Tibial nerve (tissue), 4 donors: ENCODE measurements around the gene MAMDC2. TPM values are rescaled to one million over a fixed set of nuclear protein-coding genes. Genes with fewer than 3 reads are reported as not detected.
"Not testable (repeated sequence)": the region's sequence is repeated elsewhere in the genome, so short reads cannot be mapped to it uniquely, and the experiment has no call there.

Experiments used
- DNase-seq, 2 donors: peaks; one replicate each; pipeline ENCODE4 v3.0.0-alpha.2; 2019; ENCODE audit warnings: low spot score in 2 of 2
- H3K27ac ChIP-seq, 4 donors: fragments of 200-600 bp; sonication (generic) in 3 of 4; one replicate each; pipeline ENCODE4 v1.5.1; 2017 to 2019; ENCODE audit warnings: mild to moderate bottlenecking in 1 of 4
- H3K27me3 ChIP-seq, 2 donors: fragments of 200-600 bp; sonication (generic) in 1 of 2; one replicate each; pipeline versions ENCODE4 v1.5.1 to v1.6.0; 2017 to 2019
- H3K36me3 ChIP-seq, 3 donors: fragments of 200-600 bp; sonication (generic); one replicate each; pipeline ENCODE4 v1.5.1; 2018 to 2019
- H3K4me1 ChIP-seq, 4 donors: fragments of 200-600 bp; sonication (generic) in 3 of 4; one replicate each; pipeline ENCODE4 v1.5.1; 2017 to 2019
- H3K4me3 ChIP-seq, 4 donors: fragments of 200-600 bp; sonication (generic) in 3 of 4; one replicate each; pipeline ENCODE4 v1.5.1; 2017 to 2019; ENCODE audit warnings: mild to moderate bottlenecking in 1 of 4, moderate library complexity in 1 of 4
- H3K9me3 ChIP-seq, 4 donors: fragments of 200-600 bp; sonication (generic) in 3 of 4; one replicate each; pipeline ENCODE4 v1.5.1; 2017 to 2019
- EP300 ChIP-seq, 2 donors: sonication (generic); formaldehyde crosslinking; IDR thresholded peaks; one replicate each; pipeline ENCODE4 v1.6.1; 2017; ENCODE audit warnings: antibody characterized with exemption in 2 of 2, mild to moderate bottlenecking in 1 of 2
- POLR2A ChIP-seq, 2 donors: fragments of 450-650 bp; IDR thresholded peaks; one replicate each; pipeline ENCODE4 v1.6.1; 2017; ENCODE audit warnings: antibody characterized with exemption in 2 of 2, mild to moderate bottlenecking in 2 of 2, moderate library complexity in 2 of 2
- WGBS, 2 donors: methylation state at CpG; one replicate each; pipeline ENCODE4 v1.1.5; 2018; 5-methylcytosine and 5-hydroxymethylcytosine counted together
- total RNA-seq, 4 donors: library from RNA; depleted of rRNA; stranded (reverse); fragments of >200 nt; gene quantifications; one replicate each; pipeline ENCODE4 v1.1.0, GENCODE V29; 2016
- TF ChIP-seq, protein P1 (sequence below), 5 experiments: fragments of 200-600 bp in 3 of 5; fragments of 450-650 bp in 2 of 5; sonication (generic) in 3 of 5; IDR thresholded peaks; one replicate each; pipeline ENCODE4 v1.5.1; 2016 to 2019; ENCODE audit warnings: antibody characterized with exemption in 5 of 5, mild to moderate bottlenecking in 3 of 5, moderate library complexity in 2 of 5

Gene MAMDC2
- total RNA-seq, 4 donors from 2014 or later, result 24.9 to 75.9 (median 60.8) TPM

DNA sequence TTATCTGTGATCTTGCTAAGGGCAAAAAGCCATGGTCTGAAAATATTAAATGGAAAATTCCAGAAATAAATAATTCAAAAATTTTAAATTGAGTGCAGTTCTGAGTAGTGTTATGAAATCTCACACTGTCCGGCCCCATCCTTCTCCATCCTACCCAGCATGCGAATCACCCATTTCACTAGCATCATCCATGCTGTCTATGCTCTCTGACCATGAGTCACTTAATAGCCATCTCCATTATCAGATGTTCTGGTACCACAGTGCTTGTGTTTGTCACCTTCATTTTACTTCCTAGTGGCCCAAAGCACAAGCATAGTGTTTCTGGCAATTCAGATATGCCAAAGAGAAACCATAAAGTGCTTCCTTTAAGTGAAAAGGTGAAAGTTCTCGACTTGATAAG, 151.8 kb downstream of the MAMDC2 start:
- TF ChIP-seq, protein P1, sequence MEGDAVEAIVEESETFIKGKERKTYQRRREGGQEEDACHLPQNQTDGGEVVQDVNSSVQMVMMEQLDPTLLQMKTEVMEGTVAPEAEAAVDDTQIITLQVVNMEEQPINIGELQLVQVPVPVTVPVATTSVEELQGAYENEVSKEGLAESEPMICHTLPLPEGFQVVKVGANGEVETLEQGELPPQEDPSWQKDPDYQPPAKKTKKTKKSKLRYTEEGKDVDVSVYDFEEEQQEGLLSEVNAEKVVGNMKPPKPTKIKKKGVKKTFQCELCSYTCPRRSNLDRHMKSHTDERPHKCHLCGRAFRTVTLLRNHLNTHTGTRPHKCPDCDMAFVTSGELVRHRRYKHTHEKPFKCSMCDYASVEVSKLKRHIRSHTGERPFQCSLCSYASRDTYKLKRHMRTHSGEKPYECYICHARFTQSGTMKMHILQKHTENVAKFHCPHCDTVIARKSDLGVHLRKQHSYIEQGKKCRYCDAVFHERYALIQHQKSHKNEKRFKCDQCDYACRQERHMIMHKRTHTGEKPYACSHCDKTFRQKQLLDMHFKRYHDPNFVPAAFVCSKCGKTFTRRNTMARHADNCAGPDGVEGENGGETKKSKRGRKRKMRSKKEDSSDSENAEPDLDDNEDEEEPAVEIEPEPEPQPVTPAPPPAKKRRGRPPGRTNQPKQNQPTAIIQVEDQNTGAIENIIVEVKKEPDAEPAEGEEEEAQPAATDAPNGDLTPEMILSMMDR (IDR thresholded peaks at IDR 0.05), result no peak
- TF ChIP-seq EP300 (IDR thresholded peaks at IDR 0.05), result no peak
- no peak for TF ChIP-seq POLR2A (IDR thresholded peaks at IDR 0.05)
- DNase-seq, result no peak
- WGBS, 2 donors, result 75 to 90% methylated on average over 3 of the region's 3 CpGs
- Histone ChIP-seq H3K9me3 (no peaks in the 10 kb centered on the region), H3K27me3 (no peaks in the 10 kb centered on the region), H3K27ac (no peak overlapping the region), H3K4me1 (peaks cover 0 to 5% (median 0%) of the 10 kb centered on the region in 4 donors), H3K36me3 (peaks cover 0 to 29% (median 0%) of the 10 kb centered on the region in 3 donors), H3K4me3 (no peak overlapping the region)

DNA sequence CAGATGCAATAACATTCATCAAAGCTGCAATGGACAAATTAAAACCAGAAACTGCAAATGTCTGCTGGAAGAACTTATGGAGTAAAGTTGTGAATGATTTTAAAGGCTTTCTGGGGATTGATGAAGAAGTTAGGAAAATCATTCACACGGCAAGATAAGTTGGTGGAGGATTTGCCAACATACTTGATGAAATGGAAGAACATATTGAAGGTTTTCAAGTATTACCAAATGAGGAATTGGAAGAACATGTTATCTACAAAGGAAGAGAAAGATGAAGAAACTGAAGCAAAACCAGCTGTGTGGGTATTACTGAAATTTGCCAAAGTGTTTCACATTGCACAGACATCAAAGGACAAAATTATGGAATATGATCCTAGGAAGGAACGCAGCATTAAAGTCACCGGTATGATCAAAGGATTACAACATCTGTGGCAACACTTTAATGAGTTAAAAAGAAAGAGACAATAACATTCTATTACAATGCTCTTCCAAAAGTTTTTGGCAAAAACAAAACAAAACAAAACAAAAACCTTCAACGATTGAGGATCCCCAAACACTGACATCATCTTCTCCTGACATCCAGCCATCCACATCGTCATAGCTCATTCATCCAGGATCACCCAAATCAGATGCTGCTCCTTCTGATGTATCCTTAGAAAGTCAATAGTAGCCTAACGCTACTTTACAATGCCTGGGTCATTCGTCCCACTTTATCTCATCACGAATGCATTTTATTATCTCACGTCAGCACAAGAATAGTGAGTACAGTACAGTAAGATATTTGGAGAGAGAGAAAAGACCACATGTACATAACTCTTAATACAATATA, 153.8 kb downstream of the MAMDC2 start:
- no peak for DNase-seq
- WGBS, 2 donors, result 70 to 71% methylated on average over 9 of the region's 9 CpGs
- Histone ChIP-seq H3K4me3 (no peak overlapping the region), H3K27me3 (no peaks in the 10 kb centered on the region), H3K27ac (no peak overlapping the region), H3K9me3 (no peaks in the 10 kb centered on the region), H3K36me3 (peaks cover 0 to 29% (median 0%) of the 10 kb centered on the region in 3 donors), H3K4me1 (no peaks in the 10 kb centered on the region)
- TF ChIP-seq EP300 (IDR thresholded peaks at IDR 0.05) (no peak), POLR2A (IDR thresholded peaks at IDR 0.05) (no peak)
- TF ChIP-seq, protein P1 (IDR thresholded peaks at IDR 0.05), result no peak

DNA sequence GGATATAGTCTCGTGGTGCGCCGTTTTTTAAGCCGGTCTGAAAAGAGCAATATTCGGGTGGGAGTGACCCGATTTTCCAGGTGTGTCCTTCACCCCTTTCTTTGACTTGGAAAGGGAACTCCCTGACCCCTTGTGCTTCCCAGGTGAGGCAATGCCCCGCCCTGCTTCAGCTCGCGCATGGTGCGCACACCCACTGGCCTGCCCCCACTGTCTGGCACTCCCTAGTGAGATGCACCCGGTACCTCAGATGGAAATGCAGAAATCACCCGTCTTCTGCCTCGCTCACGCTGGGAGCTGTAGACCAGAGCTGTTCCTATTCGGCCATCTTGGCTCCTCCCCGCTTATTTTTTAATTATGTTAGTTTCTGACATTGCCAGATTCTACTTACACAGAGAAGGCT, 161.1 kb downstream of the MAMDC2 start:
- not testable (repeated sequence) for DNase-seq, H3K27me3 ChIP-seq, H3K4me1 ChIP-seq, H3K4me3 ChIP-seq, H3K27ac ChIP-seq
- WGBS, 2 donors, result 94 to 95% methylated on average over 16 of the region's 16 CpGs
- H3K9me3 ChIP-seq, result peaks cover 0 to 14% (median 0%) of the 10 kb centered on the region in 4 donors
- H3K36me3 ChIP-seq, result peaks cover 0 to 12% (median 0%) of the 10 kb centered on the region in 3 donors

DNA sequence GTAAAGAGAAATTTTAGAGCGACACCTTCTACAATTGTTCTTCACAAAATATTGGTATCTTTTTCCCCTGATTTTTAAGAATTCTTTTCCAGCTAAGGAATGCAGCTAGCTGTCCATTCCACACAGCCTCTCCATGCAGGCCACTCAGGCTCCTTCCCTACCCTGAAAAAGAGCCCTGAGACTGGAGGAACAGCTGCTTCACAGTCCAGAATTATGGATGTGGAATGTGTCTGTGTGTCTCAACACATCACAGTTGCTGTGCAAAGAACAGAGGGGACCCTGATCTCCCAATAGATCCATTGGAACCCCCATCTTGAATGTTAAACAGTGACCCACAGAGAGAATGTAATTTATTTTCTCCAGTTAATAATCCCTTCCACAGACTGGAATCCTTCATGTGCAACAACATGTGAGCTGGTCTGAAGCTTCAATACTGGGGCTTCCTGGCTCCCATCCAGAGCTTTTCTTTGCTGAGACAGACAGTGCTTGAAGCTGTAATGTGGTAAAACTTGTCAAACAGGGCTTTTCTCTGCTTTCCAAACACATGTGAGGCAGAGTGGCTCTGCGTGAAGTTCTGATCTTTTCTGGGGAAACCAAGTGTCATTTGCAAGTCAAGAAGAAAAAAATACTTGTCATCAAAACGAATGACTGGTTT, 161.8 kb downstream of the MAMDC2 start:
- no peak for DNase-seq
- TF ChIP-seq POLR2A (IDR thresholded peaks at IDR 0.05) (no peak), EP300 (IDR thresholded peaks at IDR 0.05) (no peak)
- TF ChIP-seq, protein P1 (IDR thresholded peaks at IDR 0.05), result no peak
- 53 to 54% methylated on average over 3 of the region's 3 CpGs for WGBS, 2 donors

DNA sequence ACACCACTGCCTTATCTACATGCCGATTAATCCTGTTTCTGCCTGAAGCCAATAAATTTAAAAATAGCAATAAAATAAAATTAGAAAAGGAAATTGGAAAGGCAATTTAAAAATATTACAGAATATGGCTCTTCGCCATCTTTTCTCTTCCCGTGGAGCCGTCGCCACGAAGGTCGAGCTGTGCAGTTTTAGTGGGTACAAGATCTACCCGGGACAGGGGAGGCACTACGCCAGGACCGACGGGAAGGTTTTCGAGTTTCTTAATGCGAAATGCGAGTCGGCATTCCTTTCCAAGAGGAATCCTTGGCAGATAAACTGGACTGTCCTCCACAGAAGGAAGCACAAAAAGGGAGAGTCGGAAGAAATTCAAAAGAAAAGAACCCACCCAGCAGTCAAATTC, 173.4 kb downstream of the MAMDC2 start:
- peaks cover 0 to 14% (median 1%) of the 10 kb centered on the region in 4 donors for H3K9me3 ChIP-seq
- TF ChIP-seq POLR2A (IDR thresholded peaks at IDR 0.05) (no peak), EP300 (IDR thresholded peaks at IDR 0.05) (no peak)
- TF ChIP-seq, protein P1 (IDR thresholded peaks at IDR 0.05), result no peak
- no peaks in the 10 kb centered on the region for H3K27me3 ChIP-seq
- 94 to 96% methylated on average over 16 of the region's 16 CpGs for WGBS, 2 donors
- peaks cover 0 to 68% (median 12%) of the 10 kb centered on the region in 3 donors for H3K36me3 ChIP-seq
- DNase-seq, result no peak
- H3K4me1 ChIP-seq, result no peaks in the 10 kb centered on the region
- no peak overlapping the region for H3K27ac ChIP-seq
- no peak overlapping the region for H3K4me3 ChIP-seq

More for the DNA sequence above, 161.8 kb downstream of the MAMDC2 start:
- peaks cover 0 to 12% (median 0%) of the 10 kb centered on the region in 3 donors for H3K36me3 ChIP-seq
- H3K27ac ChIP-seq, result no peak overlapping the region
- no peak overlapping the region for H3K4me3 ChIP-seq
- H3K4me1 ChIP-seq, result no peaks in the 10 kb centered on the region
- no peaks in the 10 kb centered on the region for H3K27me3 ChIP-seq
- peaks cover 0 to 14% (median 0%) of the 10 kb centered on the region in 4 donors for H3K9me3 ChIP-seq
